IPS-11a (cell line): Measurements from ENCODE around the gene SMAD6.

Source experiments
- H3K4me3 ChIP-seq: one replicate; pipeline ENCODE4 v1.5.1; 2013; ENCODE audit warnings: low read depth, low read length, control low read depth

Gene SMAD6

DNA sequence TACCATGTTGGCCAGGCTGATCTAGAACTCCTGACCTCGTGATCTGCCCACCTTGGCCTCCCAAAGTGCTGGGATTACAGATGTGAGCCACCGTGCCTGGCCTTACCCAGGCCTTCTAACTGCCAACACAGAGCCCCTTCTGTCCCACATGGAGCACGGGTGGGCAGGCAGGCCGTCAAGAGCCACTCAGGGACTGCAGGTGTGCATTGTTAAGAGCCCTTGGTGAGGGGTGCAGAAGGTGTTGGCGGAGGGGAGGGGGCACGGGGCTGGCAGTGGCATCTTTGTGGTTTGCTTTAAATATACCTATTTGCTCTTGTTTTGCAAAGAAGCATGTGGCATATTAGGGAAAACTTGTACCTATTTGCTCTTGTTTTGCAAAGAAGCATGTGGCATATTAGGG lies 37.3 kb downstream of the SMAD6 start:
- H3K4me3 ChIP-seq = no peak overlapping the region

DNA sequence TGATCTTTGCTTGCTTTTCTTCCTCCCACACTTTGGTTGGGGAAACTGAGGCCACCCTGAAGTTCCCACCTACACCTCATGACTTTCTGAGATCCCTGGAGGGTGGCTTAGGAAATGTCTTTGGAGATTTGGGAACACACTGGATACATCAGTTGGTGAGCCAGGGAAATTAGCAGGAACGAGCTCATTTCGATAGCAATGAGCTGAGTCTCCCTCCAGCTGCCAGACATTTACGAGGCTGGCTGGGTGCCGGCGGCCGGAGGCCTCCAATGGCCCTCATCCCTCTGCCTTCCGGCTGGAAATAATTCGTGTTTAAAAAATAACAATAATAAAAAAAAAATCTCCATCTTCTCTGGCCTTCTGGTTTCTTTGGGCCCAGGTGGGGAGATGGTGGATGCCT lies 38.8 kb downstream of the SMAD6 start:
- H3K4me3 ChIP-seq = no peak overlapping the region

DNA sequence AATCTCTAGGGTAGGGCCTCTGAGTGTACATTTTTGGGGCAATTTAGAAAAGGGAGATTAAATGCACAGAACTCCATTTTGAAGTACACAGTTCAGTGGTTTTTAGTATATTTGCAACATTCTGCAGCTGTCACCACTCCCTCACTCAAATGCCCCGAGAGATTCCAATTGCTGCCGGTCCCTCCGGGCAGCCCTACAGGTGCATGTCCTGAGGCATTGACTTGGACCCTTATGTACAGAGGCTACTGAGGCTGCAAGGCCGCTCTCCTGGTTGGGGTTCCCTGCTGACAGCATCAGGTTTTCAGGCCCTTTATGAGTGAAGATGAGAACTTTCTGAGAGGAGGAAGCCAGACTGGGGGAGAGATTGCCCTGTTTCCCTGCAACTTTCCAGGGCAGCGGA lies 39.6 kb downstream of the SMAD6 start:
- H3K4me3 ChIP-seq = no peak overlapping the region

DNA sequence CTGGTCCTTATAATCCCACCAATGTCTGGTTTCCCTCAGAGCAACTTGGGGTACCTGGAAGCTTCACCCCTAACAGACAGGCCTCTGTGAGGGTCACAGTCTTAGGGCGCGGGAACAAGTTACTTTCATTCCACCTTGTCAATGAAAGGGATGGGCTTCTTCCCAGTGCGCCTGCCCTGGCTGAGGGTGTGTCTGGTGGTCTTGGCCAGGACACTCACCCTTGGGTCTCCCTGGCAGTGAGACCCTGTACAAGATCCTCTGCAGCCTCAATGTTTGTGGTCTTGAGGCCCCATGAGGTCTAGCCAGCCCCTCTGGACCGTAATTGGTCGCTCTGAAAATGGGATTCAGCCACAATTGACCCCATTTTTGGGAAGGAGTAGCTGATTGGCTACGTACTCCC lies 40.2 kb downstream of the SMAD6 start:
- H3K4me3 ChIP-seq = no peak overlapping the region

DNA sequence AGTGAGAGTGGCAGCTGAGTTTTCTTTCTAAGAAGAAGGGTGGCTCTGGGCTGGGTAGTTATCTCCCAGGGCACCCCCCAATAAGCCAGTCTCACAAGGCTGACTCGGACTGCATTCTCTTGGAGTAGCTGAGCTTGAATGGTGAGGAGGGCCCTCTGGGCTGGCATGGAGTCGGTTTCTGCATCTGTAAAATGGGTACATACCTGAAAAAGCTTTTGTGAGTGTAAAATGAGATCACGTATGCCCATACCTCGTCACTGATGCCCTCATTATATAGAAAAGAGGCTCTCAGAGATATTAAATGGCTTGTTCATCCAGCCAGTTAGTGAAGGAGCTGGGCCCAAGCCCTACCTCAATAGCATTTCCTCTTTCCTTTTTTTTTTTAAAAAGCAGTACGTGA lies 41.2 kb downstream of the SMAD6 start:
- H3K4me3 ChIP-seq = no peak overlapping the region

DNA sequence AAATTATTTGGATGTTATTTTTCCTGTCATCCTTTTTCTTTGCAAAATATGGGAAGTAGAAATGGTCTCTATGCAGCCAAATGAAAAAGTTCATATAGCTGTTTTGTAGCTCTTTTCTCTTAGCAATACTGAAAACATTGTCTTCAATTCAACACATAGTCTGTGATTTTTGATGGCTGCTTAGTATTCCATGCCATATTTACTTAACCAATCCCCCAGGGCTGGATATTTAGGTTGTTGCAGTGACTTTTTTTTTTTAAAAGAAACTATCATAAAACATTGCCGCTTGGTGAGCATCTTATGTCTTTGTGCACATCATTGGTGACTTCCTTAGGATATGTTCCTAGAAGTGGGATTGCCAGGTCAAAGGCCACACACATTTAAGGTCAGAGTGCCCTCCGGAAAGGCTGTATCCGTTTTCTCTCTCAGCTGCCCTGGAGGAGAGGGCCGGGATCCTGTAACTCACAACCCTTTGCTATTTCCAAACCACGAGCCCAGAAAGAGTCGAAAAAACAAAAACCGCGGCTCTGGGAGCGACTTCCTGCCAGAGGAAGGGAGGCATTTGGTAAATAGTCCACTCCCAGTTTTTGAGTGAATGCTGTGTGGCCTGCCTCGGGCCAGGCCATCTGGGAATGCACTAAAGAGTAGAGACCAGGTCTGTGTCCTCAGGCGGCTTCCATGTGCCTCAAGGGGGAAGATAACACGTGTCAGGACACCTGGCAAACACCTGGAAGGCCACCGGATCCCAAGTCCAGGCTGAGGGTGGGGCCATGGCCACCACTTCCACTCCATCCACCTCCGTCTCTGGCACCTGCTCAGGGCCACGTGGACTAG lies 41.9 kb downstream of the SMAD6 start:
- no peak overlapping the region for H3K4me3 ChIP-seq

DNA sequence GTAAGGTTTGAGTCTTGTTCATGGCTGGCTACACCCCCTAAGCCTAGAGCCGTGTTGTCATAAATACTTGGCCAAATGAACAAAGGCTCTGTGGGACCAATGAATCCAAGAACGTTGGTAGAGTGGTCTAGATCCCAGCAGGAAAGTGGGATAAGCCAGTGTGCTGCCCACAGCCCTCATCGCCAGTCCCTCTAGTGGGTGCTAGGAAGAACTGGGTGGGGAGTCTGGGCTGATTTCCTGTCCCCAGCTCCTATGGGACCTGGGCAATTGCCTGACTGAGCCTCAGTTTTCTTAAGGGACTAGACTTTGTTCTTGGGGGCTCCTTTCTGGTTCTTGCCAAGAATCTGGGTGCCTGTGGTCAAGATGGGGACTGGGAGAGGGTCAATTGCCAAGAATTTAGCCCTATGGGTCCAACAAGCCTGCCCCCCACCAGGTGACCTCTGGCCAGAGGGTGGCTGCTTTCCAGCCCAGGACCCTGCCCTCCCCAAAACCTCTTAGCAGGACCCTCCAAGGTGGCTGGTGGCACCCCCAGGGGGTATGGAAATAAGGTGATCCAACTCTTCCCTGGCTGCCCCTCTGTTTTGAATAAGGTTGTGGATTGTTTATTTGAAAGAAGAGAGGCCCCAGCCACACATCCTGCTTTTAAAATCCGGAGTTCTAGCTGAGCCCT lies 42.7 kb downstream of the SMAD6 start:
- H3K4me3 ChIP-seq = no peak overlapping the region

DNA sequence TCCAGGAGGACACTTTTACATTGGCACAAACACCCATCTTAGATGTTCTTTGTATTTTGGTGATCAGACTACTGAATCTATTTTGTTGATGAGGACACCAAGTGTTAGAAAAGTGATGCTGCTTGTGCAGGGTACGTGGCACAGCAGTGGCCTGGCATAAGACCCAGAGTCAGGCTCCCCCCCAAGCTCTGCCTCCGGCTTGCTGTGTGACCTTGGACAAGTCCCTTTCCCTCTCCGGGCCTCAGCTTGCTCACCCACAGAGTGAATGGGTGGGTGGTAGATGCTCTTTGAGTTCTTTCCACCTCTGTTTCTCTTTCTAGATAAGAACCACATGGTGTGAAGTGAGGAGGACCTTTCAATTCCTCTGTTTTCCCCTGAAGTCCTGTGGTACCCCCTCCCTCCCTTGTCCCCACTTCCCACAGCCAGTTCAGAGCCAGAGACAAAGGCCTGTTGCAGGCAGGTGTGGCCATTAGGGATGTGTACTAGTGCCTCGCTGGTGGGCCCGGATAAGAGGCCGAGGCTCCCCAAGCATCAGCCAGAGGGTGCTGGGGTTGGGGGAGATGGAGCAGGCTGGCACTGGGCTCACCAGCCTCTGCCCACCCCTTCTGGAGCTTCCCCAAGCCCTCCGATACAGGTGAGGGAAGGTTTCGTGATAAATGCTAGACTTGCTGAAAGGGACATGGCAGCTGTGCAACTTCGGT lies 43.6 kb downstream of the SMAD6 start:
- no peak overlapping the region for H3K4me3 ChIP-seq

DNA sequence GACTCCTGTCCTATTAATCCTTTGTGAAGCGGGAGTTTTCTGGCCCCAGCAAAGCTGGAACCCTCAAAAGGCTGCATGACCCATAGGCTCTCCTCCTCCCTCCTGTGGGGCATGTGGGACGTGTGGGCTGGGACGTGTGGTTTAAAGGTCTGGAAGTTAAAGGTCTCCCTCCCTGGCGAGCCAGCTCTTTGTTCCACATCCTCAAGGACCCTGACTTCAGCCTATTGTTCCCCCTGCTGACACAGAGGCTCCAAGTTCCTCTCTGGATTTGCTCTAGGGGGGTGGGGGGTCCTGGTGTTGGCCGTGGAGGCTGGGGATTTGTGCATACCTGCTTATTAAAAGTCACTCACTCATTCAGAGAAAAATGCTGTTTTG lies 44.2 kb downstream of the SMAD6 start:
- no peak overlapping the region for H3K4me3 ChIP-seq

DNA sequence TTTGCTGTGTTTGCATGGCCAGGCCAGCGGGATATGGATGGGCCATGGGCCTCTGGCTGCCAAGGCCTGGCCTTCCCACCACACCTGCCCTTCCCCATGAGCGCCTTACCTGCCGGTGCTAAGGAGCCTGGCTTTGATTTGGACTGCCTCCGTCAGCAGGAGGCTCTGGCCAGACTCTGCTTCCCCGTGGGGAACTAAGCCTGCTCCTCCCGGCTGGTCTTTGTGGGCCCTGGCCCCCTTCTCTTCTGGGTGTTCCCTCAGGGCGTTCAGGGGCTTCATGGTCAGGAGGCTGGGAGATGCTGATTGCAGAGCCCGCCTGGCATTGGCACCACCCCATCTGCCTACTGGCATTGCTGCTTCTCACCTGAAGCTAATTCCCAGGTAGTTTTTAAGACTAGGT lies 45.2 kb downstream of the SMAD6 start:
- H3K4me3 ChIP-seq = no peak overlapping the region

DNA sequence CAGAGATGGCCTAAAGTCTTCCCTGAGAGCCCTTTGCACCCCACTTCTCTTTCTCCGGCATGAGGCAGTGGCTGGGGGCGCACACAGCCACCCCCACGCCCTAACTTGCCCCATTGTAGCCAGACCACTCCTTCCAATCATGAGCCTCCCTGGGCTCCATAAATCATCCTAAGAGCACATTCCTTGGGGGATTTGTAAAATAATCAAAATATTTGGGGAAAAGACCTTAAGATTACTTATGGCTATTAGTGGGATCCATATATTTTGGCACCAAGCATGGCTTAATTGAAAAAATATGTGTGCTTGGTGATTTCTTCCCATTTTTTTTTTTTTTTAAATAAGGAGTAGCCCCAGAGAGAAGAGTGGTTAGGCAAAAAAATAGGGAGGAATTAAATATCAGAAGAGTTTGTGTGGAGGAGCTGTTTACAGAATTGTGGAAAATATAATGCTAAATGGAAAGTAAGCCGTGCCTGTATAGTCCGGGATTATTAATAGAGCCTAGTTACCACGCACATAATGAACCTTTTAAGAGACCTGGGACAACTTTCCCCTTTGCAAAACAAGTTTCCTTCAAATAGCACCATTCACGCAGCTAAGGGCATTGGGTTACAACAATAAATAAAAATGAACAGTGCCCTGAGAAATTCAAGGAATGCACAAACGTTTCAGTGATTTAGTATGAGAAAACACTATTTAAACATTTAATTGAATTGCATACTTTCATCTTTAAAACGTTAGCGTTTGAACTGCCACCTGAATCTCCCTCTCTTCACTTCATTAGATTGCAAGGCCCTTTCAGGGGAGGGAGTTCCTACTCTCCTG lies 46.1 kb downstream of the SMAD6 start:
- H3K4me3 ChIP-seq = no peak overlapping the region

DNA sequence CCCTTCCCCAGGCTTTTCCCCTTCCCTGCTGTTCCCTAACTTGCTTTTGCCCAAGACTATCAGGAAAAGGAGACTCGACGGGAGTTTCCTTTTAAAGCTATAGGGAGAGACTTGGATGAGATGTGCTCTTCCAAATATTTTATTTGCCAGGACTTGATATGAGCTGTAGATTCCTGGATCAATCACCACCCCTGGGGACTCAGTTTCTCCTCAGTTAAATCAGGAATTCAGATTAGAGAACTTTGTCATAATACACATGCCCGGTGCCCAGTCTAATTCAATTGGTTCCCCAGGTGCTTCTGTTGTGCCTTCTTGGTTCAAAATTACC lies 46.6 kb downstream of the SMAD6 start:
- no peak overlapping the region for H3K4me3 ChIP-seq

DNA sequence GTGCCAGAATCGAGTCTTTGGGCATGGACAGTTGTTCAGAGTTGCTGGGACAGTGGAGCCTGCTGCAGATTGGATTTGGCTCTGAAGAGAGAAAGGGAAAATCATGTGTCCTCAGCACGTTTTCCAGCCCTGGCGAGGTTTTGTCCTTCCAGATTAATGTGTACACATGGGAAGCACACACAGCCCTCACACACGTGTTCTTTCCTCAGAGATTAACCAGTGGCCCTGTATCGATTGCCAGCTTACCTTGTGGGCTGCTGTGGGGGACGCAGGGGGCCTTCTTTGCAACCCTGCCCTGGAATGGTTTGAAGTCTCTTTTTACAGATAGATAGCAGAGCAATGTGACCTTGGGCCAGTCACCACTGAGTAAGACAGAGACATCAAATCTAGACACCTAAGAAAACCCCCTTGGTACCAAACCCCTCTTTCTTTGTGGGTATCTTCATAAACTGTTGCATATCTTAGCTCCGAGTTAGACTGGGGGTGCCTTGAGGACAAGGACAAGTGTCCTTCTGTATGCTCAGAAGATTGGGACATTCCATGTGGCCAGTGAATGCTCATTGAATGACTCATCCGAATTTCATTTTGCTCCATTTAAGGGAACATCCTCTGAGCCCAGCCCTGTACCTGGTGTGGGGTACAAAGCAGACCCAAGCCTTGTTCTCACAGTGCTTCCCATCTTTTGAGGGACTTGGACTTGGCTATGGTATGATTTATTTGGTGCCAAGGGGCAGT lies 48.0 kb downstream of the SMAD6 start:
- H3K4me3 ChIP-seq = no peak overlapping the region

DNA sequence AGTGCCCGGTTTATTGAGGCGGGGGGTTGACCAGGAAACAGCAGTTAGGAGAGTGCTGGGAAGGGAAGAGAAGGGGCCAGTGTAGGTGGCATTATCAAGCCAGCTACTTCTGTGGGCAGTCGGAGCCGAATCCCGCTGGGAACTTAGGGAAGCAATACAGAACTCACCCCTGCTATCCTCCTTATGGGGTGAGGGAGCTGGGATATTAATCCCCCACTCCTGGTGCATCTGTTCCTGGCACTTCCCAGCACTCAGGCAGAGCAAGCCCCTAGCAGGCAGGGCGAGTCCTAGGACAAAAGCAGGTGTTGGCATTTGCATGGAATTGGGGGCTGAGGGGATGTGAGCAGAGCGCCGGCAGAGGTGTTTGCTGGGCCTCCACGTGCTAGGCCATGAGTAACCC lies 48.6 kb downstream of the SMAD6 start:
- H3K4me3 ChIP-seq = no peak overlapping the region

DNA sequence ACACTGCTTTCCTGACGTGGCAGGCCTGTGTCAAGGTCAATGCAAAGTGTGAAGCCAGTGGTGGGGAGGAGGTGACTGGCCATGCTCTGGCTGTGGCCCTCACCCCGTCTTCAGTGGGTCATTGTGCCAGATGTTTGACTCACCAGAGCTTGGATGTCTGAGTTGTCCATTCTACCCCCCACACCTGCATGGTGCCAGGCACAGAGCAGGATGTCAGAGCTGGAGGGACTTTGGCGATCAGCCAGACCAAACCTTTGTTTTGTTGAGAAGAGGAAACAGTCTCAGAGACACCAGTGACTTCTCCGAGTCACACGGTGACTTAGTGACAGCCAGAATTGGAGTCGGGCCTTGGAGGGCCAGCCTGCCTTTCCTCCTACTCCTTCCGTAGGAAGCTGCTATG lies 49.5 kb downstream of the SMAD6 start:
- H3K4me3 ChIP-seq = no peak overlapping the region

DNA sequence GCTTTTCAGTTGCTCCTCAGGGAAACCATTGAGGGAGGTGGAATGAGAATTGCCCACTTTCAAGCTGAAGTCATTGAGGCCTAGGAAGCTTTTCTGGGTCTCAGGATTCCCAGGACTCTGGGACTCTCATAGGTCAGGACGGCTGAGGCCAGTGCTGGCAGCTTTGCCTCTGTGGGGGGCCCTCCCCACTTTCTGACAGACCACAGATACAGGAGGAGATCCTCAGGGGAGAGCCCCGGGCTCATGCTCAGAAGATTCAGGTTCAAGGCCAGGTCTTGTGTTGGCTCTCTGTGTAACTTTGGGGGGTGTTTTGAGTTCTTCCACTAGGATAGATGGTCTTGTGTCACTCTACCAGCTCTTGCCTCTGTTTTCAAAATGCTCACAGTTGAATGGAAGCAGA lies 50.0 kb downstream of the SMAD6 start:
- no peak overlapping the region for H3K4me3 ChIP-seq

DNA sequence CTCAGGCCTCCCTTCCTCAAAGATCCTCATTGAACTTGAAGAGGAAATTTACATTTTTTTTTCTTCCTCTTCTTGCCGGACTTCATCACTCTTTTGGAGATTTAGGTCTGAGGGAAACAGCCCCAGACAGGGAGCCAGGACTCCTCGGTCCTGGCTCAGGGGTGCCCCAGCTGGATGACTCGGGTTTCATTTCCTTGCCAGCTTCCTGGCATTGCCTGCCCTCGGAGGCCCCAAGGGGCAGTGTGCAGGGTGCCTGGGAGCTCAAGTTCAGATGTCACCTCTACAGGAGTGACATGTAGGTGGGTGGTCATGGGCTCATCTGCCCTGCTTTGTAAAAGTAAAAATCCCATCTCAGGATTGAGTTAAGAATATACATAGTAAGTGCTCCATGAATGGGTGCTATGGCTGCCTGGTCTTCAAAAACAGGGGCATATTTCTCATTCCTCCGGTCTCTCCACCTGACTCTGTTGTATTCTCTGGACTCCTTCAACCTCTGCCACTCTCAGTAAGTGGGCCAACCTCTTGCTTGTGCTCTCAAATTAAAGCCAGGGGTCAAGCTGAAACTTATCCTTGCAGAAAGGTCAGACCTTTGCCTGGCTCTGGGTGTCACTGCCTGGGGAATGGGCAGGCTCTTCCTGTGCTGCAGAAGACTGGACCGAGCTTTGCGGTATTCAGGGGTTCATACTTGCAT lies 51.8 kb downstream of the SMAD6 start:
- H3K4me3 ChIP-seq = no peak overlapping the region

DNA sequence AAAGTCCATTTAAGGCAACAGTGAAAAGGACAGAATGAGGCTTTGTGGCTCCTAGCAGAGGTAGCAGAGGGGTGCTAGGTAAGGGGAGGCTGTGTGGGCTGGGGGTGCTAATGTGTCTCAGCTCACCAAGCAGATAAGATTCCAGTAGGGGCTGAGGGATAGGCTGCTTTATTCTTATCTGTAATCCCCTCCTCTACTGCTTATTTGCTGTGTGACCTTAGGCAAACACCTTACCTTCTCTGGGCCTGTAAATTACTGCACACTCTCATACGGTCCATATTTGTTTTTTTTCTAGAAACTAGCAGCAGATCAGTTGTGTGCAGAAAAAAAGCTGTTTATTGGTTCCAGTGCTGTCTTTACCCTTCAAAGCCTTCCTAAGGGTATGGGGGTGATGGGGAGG lies 52.8 kb downstream of the SMAD6 start:
- H3K4me3 ChIP-seq = no peak overlapping the region

DNA sequence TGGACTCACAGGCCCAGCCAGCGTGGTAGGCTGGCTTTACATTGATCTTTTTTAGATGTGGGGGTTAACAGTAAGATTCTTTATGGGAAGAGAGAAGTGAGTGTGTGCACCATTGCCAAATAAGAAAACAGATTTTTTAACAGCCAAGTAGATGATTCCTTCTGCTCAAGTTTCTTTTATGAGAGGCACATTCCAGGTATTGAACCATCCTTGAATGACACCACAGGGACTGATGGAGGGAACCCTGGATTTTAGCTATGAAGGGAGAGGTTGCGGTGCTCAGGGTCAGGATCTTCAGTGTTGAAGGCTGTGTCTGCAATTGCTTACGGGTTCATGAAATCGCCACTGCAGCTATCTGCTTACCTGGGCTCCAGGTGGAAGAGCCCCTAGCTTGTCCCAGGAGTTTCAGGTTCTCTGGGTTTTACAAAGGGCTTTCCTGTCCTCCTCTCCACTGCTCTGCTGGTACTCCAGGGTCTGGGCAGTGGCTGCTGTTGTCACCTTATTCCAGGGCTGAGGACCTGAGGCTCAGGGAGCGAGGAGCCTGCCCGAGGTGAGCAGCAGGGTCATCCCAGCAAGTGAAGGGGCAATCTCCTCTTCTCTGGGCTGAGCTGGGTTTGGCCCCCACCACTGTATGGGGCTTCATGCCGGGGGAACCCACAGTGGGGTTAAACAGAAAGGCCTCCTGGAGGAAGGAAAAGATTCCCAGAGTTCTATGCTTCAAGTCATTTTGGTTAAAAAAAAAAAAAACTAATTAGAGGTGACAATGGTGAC lies 53.4 kb downstream of the SMAD6 start:
- no peak overlapping the region for H3K4me3 ChIP-seq
